CD4-positive, alpha-beta memory T cell (primary cell): ENCODE measurements around the gene PRSS12. TPM values are rescaled to one million over a fixed set of nuclear protein-coding genes. Genes with fewer than 3 reads are reported as not detected.

Experiments
- CTCF ChIA-PET: fragments of 350-600 bp; sonication (Branson Sonifier 250); formaldehyde crosslinking; loops from one replicate; lab custom pipeline; 2021; ENCODE audit warnings: inconsistent platforms; ENCODE audit not compliant: partially characterized antibody; lab: Charles Lee
- POLR2A ChIA-PET: fragments of 350-600 bp; sonication (Branson Sonifier 250); formaldehyde crosslinking; loops from one replicate; lab custom pipeline; 2021; ENCODE audit not compliant: partially characterized antibody; lab: Charles Lee
- DNase-seq, 5 donors: peaks; one replicate each; pipeline versions ENCODE4 v3.0.0 to v3.0.0-alpha.2; 2020 to 2022; ENCODE audit warnings: mixed read lengths in 1 of 5
- H3K27ac ChIP-seq: one replicate; pipeline ENCODE4 v1.7.0; 2013; ENCODE audit warnings: low read depth, low read length
- H3K27me3 ChIP-seq: 2 replicates; pipeline ENCODE4 v1.7.0; 2013; ENCODE audit warnings: mild to moderate bottlenecking, low read length, moderate library complexity; ENCODE audit not compliant: insufficient read depth
- H3K36me3 ChIP-seq: 2 replicates; pipeline ENCODE4 v1.7.0; 2013; ENCODE audit warnings: mild to moderate bottlenecking, low read length, moderate library complexity; ENCODE audit not compliant: insufficient read depth
- H3K4me1 ChIP-seq: 2 replicates; pipeline ENCODE4 v1.7.0; 2013; ENCODE audit warnings: mild to moderate bottlenecking, low read length, moderate library complexity; ENCODE audit not compliant: insufficient read depth
- H3K4me3 ChIP-seq, 2 donors: one replicate each; pipeline ENCODE4 v1.7.0; 2013; ENCODE audit warnings: low read length in 2 of 2, mild to moderate bottlenecking in 1 of 2
- H3K9me3 ChIP-seq, 2 donors: one replicate each; pipeline ENCODE4 v1.7.0; 2013; ENCODE audit warnings: low read length in 2 of 2, control low read depth in 1 of 2; ENCODE audit not compliant: control insufficient read depth in 1 of 2
- H3K27ac Mint-ChIP-seq, 7 donors: one replicate each; pipeline ENCODE4 v1.8.0; 2020 to 2021; ENCODE audit warnings: mixed read lengths in 7 of 7, mild to moderate bottlenecking in 6 of 7, inconsistent platforms in 3 of 7, moderate library complexity in 3 of 7
- H3K27me3 Mint-ChIP-seq, 2 donors: one replicate each; pipeline ENCODE4 v1.8.0; 2020 to 2021; ENCODE audit warnings: mixed read lengths in 2 of 2
- H3K36me3 Mint-ChIP-seq, 2 donors: one replicate each; pipeline ENCODE4 v1.8.0; 2020 to 2021; ENCODE audit warnings: mixed read lengths in 2 of 2, inconsistent platforms in 1 of 2, mild to moderate bottlenecking in 1 of 2
- H3K4me1 Mint-ChIP-seq, 4 donors: one replicate each; pipeline ENCODE4 v1.8.0; 2020 to 2021; ENCODE audit warnings: mixed read lengths in 4 of 4, mild to moderate bottlenecking in 1 of 4
- H3K4me3 Mint-ChIP-seq, 8 donors: one replicate each; pipeline ENCODE4 v1.8.0; 2020 to 2021; ENCODE audit warnings: mixed read lengths in 8 of 8, mild to moderate bottlenecking in 7 of 8, moderate library complexity in 6 of 8, inconsistent platforms in 3 of 8
- H3K9me3 Mint-ChIP-seq, 8 donors: one replicate each; pipeline ENCODE4 v1.8.0; 2020 to 2021; ENCODE audit warnings: mixed read lengths in 8 of 8, mild to moderate bottlenecking in 5 of 8, inconsistent platforms in 3 of 8, moderate library complexity in 1 of 8
- intact Hi-C: fragments of 100-400 bp; cut with micrococcal nuclease; formaldehyde crosslinking; loops from one replicate; pipeline ENCODE4 v1.15.1; 2023
- polyA plus RNA-seq, 2 donors: library from polyadenylated mRNA; unstranded; fragments of 300-500 nt; fragmentation: Illumina TruSeq; gene quantifications; one replicate each; pipeline ENCODE4 v1.2.3, GENCODE V29; 2021
- total RNA-seq, 2 experiments: library from RNA; stranded (reverse); gene quantifications; one replicate each; pipeline ENCODE4 v1.2.3, GENCODE V29; 2021

Gene PRSS12
- total and polyA plus RNA-seq, 4 experiments from 2014 or later, result 0.03 TPM; not detected in 3

- Histone ChIP-seq H3K4me3 (no peak overlapping the region), H3K9me3 (no peaks in the 10 kb centered on the region), H3K27ac (no peak overlapping the region), H3K4me1 (no peaks in the 10 kb centered on the region), H3K36me3 (no peaks in the 10 kb centered on the region), H3K27me3 (no peaks in the 10 kb centered on the region)
- H3K27ac Mint-ChIP-seq, result no peak overlapping the region
- no peak for DNase-seq
- ChIA-PET CTCF (no interaction called here), POLR2A (no interaction called here)
- intact Hi-C loops, result no loop called here
- H3K4me3 Mint-ChIP-seq, result no peak overlapping the region
- peaks cover 0 to 2% (median 0%) of the 10 kb centered on the region in 8 donors for H3K9me3 Mint-ChIP-seq
- no peaks in the 10 kb centered on the region for H3K36me3 Mint-ChIP-seq
- H3K27me3 Mint-ChIP-seq, result no peaks in the 10 kb centered on the region
- no peaks in the 10 kb centered on the region for H3K4me1 Mint-ChIP-seq
Observed at GRCh38 chr4:118326585-118326984, 26.2 kb downstream of the PRSS12 start.

GRCh38 chr4:118325431-118325830 lies 27.4 kb downstream of the PRSS12 start:
- Mint-ChIP-seq H3K4me1 (no peaks in the 10 kb centered on the region), H3K9me3 (peaks cover 0 to 2% (median 0%) of the 10 kb centered on the region in 8 donors), H3K27me3 (peaks cover 0 to 6% of the 10 kb centered on the region in 2 donors), H3K36me3 (no peaks in the 10 kb centered on the region), H3K27ac (no peak overlapping the region), H3K4me3 (no peak overlapping the region)
- Histone ChIP-seq H3K27me3 (no peaks in the 10 kb centered on the region), H3K36me3 (no peaks in the 10 kb centered on the region), H3K9me3 (no peaks in the 10 kb centered on the region), H3K4me3 (no peak overlapping the region), H3K27ac (no peak overlapping the region), H3K4me1 (no peaks in the 10 kb centered on the region)
- intact Hi-C loops, result no loop called here
- no peak for DNase-seq
- ChIA-PET POLR2A (interaction anchor here (0.6 kb wide), 1 partner anchor 15 kb away, joined by 3 read pairs; no protein-coding TSS in a partner anchor), CTCF (no interaction called here)

- H3K36me3 Mint-ChIP-seq, result no peaks in the 10 kb centered on the region
- H3K27ac ChIP-seq, result no peak overlapping the region
- intact Hi-C loops, result no loop called here
- no peak overlapping the region for H3K27ac Mint-ChIP-seq
- no peaks in the 10 kb centered on the region for H3K4me1 ChIP-seq
- H3K9me3 Mint-ChIP-seq, result peaks cover 0 to 2% (median 0%) of the 10 kb centered on the region in 8 donors
- H3K4me1 Mint-ChIP-seq, result no peaks in the 10 kb centered on the region
- H3K27me3 Mint-ChIP-seq, result peaks cover 8 to 21% of the 10 kb centered on the region in 2 donors
- ChIA-PET CTCF (no interaction called here), POLR2A (no interaction called here)
- no peak overlapping the region for H3K4me3 ChIP-seq
- no peak overlapping the region for H3K4me3 Mint-ChIP-seq
- H3K9me3 ChIP-seq, result no peaks in the 10 kb centered on the region
- no peaks in the 10 kb centered on the region for H3K36me3 ChIP-seq
- DNase-seq, result no peak
- H3K27me3 ChIP-seq, result no peaks in the 10 kb centered on the region
Observed at GRCh38 chr4:118322831-118323502, 29.8 kb downstream of the PRSS12 start.

- intact Hi-C loops, result no loop called here
- POLR2A ChIA-PET, result no interaction called here
- no peaks in the 10 kb centered on the region for H3K4me1 Mint-ChIP-seq
Observed at GRCh38 chr4:118318931-118319330, 33.9 kb downstream of the PRSS12 start.

GRCh38 chr4:118317691-118318090 lies 35.1 kb downstream of the PRSS12 start:
- ChIA-PET POLR2A (no interaction called here), CTCF (no interaction called here)
- Histone ChIP-seq H3K27ac (no peak overlapping the region), H3K4me3 (no peak overlapping the region), H3K4me1 (no peaks in the 10 kb centered on the region), H3K36me3 (no peaks in the 10 kb centered on the region), H3K9me3 (no peaks in the 10 kb centered on the region), H3K27me3 (no peaks in the 10 kb centered on the region)
- intact Hi-C loops, result no loop called here
- Mint-ChIP-seq H3K27me3 (peaks cover 10 to 28% of the 10 kb centered on the region in 2 donors), H3K4me3 (no peak overlapping the region), H3K36me3 (no peaks in the 10 kb centered on the region), H3K9me3 (no peaks in the 10 kb centered on the region), H3K4me1 (no peaks in the 10 kb centered on the region), H3K27ac (no peak overlapping the region)
- no peak for DNase-seq

More at GRCh38 chr4:118318931-118319330, 33.9 kb downstream of the PRSS12 start:
- no peak overlapping the region for H3K4me3 Mint-ChIP-seq
- CTCF ChIA-PET, result no interaction called here
- Histone ChIP-seq H3K36me3 (no peaks in the 10 kb centered on the region), H3K27ac (no peak overlapping the region), H3K27me3 (no peaks in the 10 kb centered on the region), H3K9me3 (no peaks in the 10 kb centered on the region), H3K4me3 (no peak overlapping the region), H3K4me1 (no peaks in the 10 kb centered on the region)
- peaks cover 10 to 28% of the 10 kb centered on the region in 2 donors for H3K27me3 Mint-ChIP-seq
- DNase-seq, result no peak
- H3K27ac Mint-ChIP-seq, result no peak overlapping the region
- H3K36me3 Mint-ChIP-seq, result no peaks in the 10 kb centered on the region
- H3K9me3 Mint-ChIP-seq, result no peaks in the 10 kb centered on the region

- intact Hi-C loops, result no loop called here
- CTCF ChIA-PET, result no interaction called here
- Histone ChIP-seq H3K9me3 (no peaks in the 10 kb centered on the region), H3K36me3 (no peaks in the 10 kb centered on the region), H3K27me3 (no peaks in the 10 kb centered on the region), H3K4me1 (no peaks in the 10 kb centered on the region), H3K27ac (no peak overlapping the region), H3K4me3 (no peak overlapping the region)
- H3K9me3 Mint-ChIP-seq, result no peaks in the 10 kb centered on the region
- POLR2A ChIA-PET, result no interaction called here
- no peaks in the 10 kb centered on the region for H3K4me1 Mint-ChIP-seq
- no peak overlapping the region for H3K4me3 Mint-ChIP-seq
- H3K27ac Mint-ChIP-seq, result no peak overlapping the region
- peaks cover 3 to 15% of the 10 kb centered on the region in 2 donors for H3K27me3 Mint-ChIP-seq
- no peak for DNase-seq
- H3K36me3 Mint-ChIP-seq, result no peaks in the 10 kb centered on the region
Observed at GRCh38 chr4:118314221-118314620, 38.6 kb downstream of the PRSS12 start.

GRCh38 chr4:118313098-118313497 lies 39.7 kb downstream of the PRSS12 start:
- Histone ChIP-seq H3K9me3 (no peaks in the 10 kb centered on the region), H3K4me1 (no peaks in the 10 kb centered on the region), H3K36me3 (no peaks in the 10 kb centered on the region), H3K27me3 (no peaks in the 10 kb centered on the region), H3K4me3 (no peak overlapping the region), H3K27ac (no peak overlapping the region)
- Mint-ChIP-seq H3K9me3 (no peaks in the 10 kb centered on the region), H3K4me1 (no peaks in the 10 kb centered on the region), H3K27me3 (peaks cover 3 to 13% of the 10 kb centered on the region in 2 donors), H3K36me3 (no peaks in the 10 kb centered on the region), H3K4me3 (no peak overlapping the region), H3K27ac (no peak overlapping the region)
- ChIA-PET POLR2A (no interaction called here), CTCF (no interaction called here)
- intact Hi-C loops, result no loop called here
- no peak for DNase-seq
